DND-41 (cell line): ENCODE data around the gene SAMD4A.

Experiments
- CTCF ChIP-seq: IDR thresholded peaks from 2 replicates; pipeline ENCODE4 v1.5.1; 2012; ENCODE audit warnings: borderline replicate concordance, low read length, moderate library complexity, mild to moderate bottlenecking; ENCODE audit not compliant: poor library complexity, severe bottlenecking; ENCODE audit errors: extremely low read depth
- EZH2 ChIP-seq: IDR thresholded peaks from 3 replicates; pipeline ENCODE4 v1.6.1; 2012; ENCODE audit warnings: borderline replicate concordance, low read depth, mild to moderate bottlenecking, moderate library complexity, low read length, inconsistent platforms; ENCODE audit not compliant: severe bottlenecking

- TF ChIP-seq EZH2, result no peak
- TF ChIP-seq CTCF, result no peak
Observed at GRCh38 chr14:54687750-54688119, 120.8 kb downstream of the SAMD4A start.
